ENCODE measurements around the gene ZFAND2B.

Gene ZFAND2B

GRCh38 chr2:219225350-219225749, 18.8 kb downstream of the ZFAND2B start:
- FAIRE-seq = no peak

GRCh38 chr2:219228041-219228910, 21.7 kb downstream of the ZFAND2B start:
- no peak for FAIRE-seq

- no peak for FAIRE-seq
Observed at GRCh38 chr2:219228911-219229304, 22.3 kb downstream of the ZFAND2B start.

- peak; percentile 89 for FAIRE-seq
Observed at GRCh38 chr2:219229305-219230058, 22.9 kb downstream of the ZFAND2B start, which contains the start of the genes ANKZF1 and ATG9A. ANKZF1 (plus strand) TSS chr2:219229806; CDS start chr2:219230258, 452 bp downstream. ATG9A (minus strand) TSS chr2:219229636; CDS start chr2:219228024, 1,612 bp downstream.

GRCh38 chr2:219230059-219230540, 23.5 kb downstream of the ZFAND2B start:
- no peak for FAIRE-seq

- no peak for FAIRE-seq
Observed at GRCh38 chr2:219234331-219234730, 27.7 kb downstream of the ZFAND2B start.

- no peak for FAIRE-seq
Observed at GRCh38 chr2:219243291-219243761, 36.7 kb downstream of the ZFAND2B start.

- no peak for FAIRE-seq
Observed at GRCh38 chr2:219244789-219245147, 38.2 kb downstream of the ZFAND2B start.

GRCh38 chr2:219245148-219245898, 38.7 kb downstream of the ZFAND2B start, which contains the start of the genes GLB1L and STK16:
GLB1L (minus strand) TSS chr2:219245444; CDS start chr2:219243573, 1,871 bp downstream.
STK16 (plus strand) TSS chr2:219245479; CDS start chr2:219246000, 521 bp downstream.
- no peak for FAIRE-seq

- FAIRE-seq = no peak
Observed at GRCh38 chr2:219245899-219246230, 39.3 kb downstream of the ZFAND2B start.

- FAIRE-seq = no peak
Observed at GRCh38 chr2:219246559-219246958, 40.0 kb downstream of the ZFAND2B start.

GRCh38 chr2:219247678-219248642, 41.4 kb downstream of the ZFAND2B start:
- no peak for FAIRE-seq

- FAIRE-seq = no peak
Observed at GRCh38 chr2:219248845-219249202, 42.2 kb downstream of the ZFAND2B start.

GRCh38 chr2:219249203-219249980, 42.8 kb downstream of the ZFAND2B start:
- FAIRE-seq = no peak

- FAIRE-seq = no peak
Observed at GRCh38 chr2:219250049-219250781, 43.6 kb downstream of the ZFAND2B start.

- FAIRE-seq = no peak
Observed at GRCh38 chr2:219251656-219252055, 45.1 kb downstream of the ZFAND2B start.

GRCh38 chr2:219252084-219252483, 45.5 kb downstream of the ZFAND2B start:
- FAIRE-seq = no peak

- FAIRE-seq = no peak
Observed at GRCh38 chr2:219252570-219252899, 46.0 kb downstream of the ZFAND2B start.

GRCh38 chr2:219252900-219253752, 46.5 kb downstream of the ZFAND2B start, which contains the start of gene TUBA4B:
TUBA4B (plus strand) TSS chr2:219253243; CDS start chr2:219253408, 165 bp downstream.
- no peak for FAIRE-seq

All from TTC549 (cell line).